GM06990 (cell line): Measurements from ENCODE around the gene FHOD3.

ENCODE experiments used
- DNase-seq: peaks from one replicate; pipeline ENCODE4 v3.0.0-alpha.2; 2011; ENCODE audit not compliant: insufficient read length; ENCODE audit errors: extremely low read depth
- H3K27me3 ChIP-seq: replicated peaks from 2 replicates; pipeline ENCODE4 v1.6.0; 2011; ENCODE audit warnings: low read length; ENCODE audit not compliant: control insufficient read depth, insufficient read depth
- H3K36me3 ChIP-seq: 2 replicates; pipeline ENCODE4 v1.5.1; 2011; ENCODE audit warnings: low read length; ENCODE audit not compliant: control insufficient read depth, insufficient read depth
- H3K4me3 ChIP-seq: replicated peaks from 2 replicates; pipeline ENCODE4 v1.5.1; 2011; ENCODE audit warnings: low read depth, mild to moderate bottlenecking, control low read depth, low read length
- CTCF ChIP-seq: IDR thresholded peaks from 2 replicates; pipeline ENCODE4 v1.5.1; 2011; ENCODE audit warnings: low read length, control low read depth, mild to moderate bottlenecking, inconsistent platforms; ENCODE audit not compliant: insufficient read depth, poor library complexity, severe bottlenecking

Gene FHOD3

GRCh38 chr18:36427369-36427768, 129.9 kb downstream of the FHOD3 start:
- no peak for DNase-seq
- Histone ChIP-seq H3K36me3 (no peaks in the 10 kb centered on the region), H3K27me3 (no peaks in the 10 kb centered on the region), H3K4me3 (no peak overlapping the region)
- no peak for TF ChIP-seq CTCF

GRCh38 chr18:36427831-36428230, 130.3 kb downstream of the FHOD3 start:
- TF ChIP-seq CTCF = no peak
- no peak for DNase-seq
- H3K27me3 ChIP-seq = no peaks in the 10 kb centered on the region
- no peaks in the 10 kb centered on the region for H3K36me3 ChIP-seq
- H3K4me3 ChIP-seq = no peak overlapping the region

- TF ChIP-seq CTCF = no peak
- Histone ChIP-seq H3K27me3 (no peaks in the 10 kb centered on the region), H3K4me3 (no peak overlapping the region), H3K36me3 (no peaks in the 10 kb centered on the region)
- DNase-seq = no peak
Observed at GRCh38 chr18:36428431-36429029, 131.0 kb downstream of the FHOD3 start.

GRCh38 chr18:36432880-36433555, 135.5 kb downstream of the FHOD3 start:
- TF ChIP-seq CTCF = no peak
- no peak for DNase-seq
- Histone ChIP-seq H3K27me3 (no peaks in the 10 kb centered on the region), H3K36me3 (no peaks in the 10 kb centered on the region), H3K4me3 (no peak overlapping the region)

GRCh38 chr18:36436387-36436786, 138.9 kb downstream of the FHOD3 start:
- no peaks in the 10 kb centered on the region; the same call in 1 of the 2 replicates for H3K36me3 ChIP-seq
- no peak overlapping the region for H3K4me3 ChIP-seq
- DNase-seq = no peak
- TF ChIP-seq CTCF = no peak
- H3K27me3 ChIP-seq = no peaks in the 10 kb centered on the region

- no peaks in the 10 kb centered on the region; the same call in 1 of the 2 replicates for H3K36me3 ChIP-seq
- no peak for TF ChIP-seq CTCF
- DNase-seq = no peak
- H3K4me3 ChIP-seq = no peak overlapping the region
- H3K27me3 ChIP-seq = no peaks in the 10 kb centered on the region
Observed at GRCh38 chr18:36440614-36441013, 143.1 kb downstream of the FHOD3 start.
